Peyer's patch (tissue), 4 donors: Measurements from ENCODE around the gene MRTO4. TPM values are rescaled to one million over a fixed set of nuclear protein-coding genes. Genes with fewer than 3 reads are reported as not detected.
"Not testable (repeated sequence)": the region's sequence is repeated elsewhere in the genome, so short reads cannot be mapped to it uniquely, and the experiment has no call there.

Experiments
- DNase-seq, 3 donors: peaks; one replicate each; pipeline ENCODE4 v3.0.0-alpha.2; 2017 to 2019
- H3K27ac ChIP-seq, 4 donors: fragments of 200-600 bp; sonication (generic); one replicate each; pipeline ENCODE4 v1.5.1; 2016 to 2019
- H3K27me3 ChIP-seq, 2 donors: fragments of 200-600 bp; sonication (generic); one replicate each; pipeline ENCODE4 v1.5.1; 2019
- H3K36me3 ChIP-seq, 3 donors: fragments of 200-600 bp; sonication (generic); one replicate each; pipeline ENCODE4 v1.5.1; 2016 to 2019
- H3K4me1 ChIP-seq, 4 donors: fragments of 200-600 bp; sonication (generic); one replicate each; pipeline ENCODE4 v1.5.1; 2016 to 2019
- H3K4me3 ChIP-seq, 4 donors: fragments of 200-600 bp; sonication (generic); 1 replicate in 3 of 4; 2 replicates in 1 of 4; pipeline ENCODE4 v1.5.1; 2016 to 2019; ENCODE audit warnings: mild to moderate bottlenecking in 1 of 4
- H3K9me3 ChIP-seq, 4 donors: fragments of 200-600 bp; sonication (generic); one replicate each; pipeline ENCODE4 v1.5.1; 2016 to 2019; ENCODE audit warnings: mild to moderate bottlenecking in 1 of 4
- POLR2A ChIP-seq, 2 donors: fragments of 450-650 bp; IDR thresholded peaks; one replicate each; pipeline ENCODE4 v1.5.1; 2017; ENCODE audit warnings: antibody characterized with exemption in 2 of 2, mild to moderate bottlenecking in 2 of 2, moderate library complexity in 2 of 2
- total RNA-seq, 4 donors: library from RNA; depleted of rRNA; stranded (reverse); fragments of >200 nt; gene quantifications; one replicate each; pipeline ENCODE4 v1.1.0, GENCODE V29; 2016
- TF ChIP-seq, protein P1 (sequence below), 6 experiments: fragments of 450-650 bp in 4 of 6; fragments of 200-600 bp in 2 of 6; sonication (generic) in 1 of 6; IDR thresholded peaks; one replicate each; pipeline ENCODE4 v1.5.1; 2017 to 2019; ENCODE audit warnings: antibody characterized with exemption in 6 of 6, mild to moderate bottlenecking in 3 of 6, moderate library complexity in 1 of 6

The MRTO4 gene
- total RNA-seq, 4 donors from 2014 or later = 9.8 to 26.4 (median 12.1) TPM

GRCh38 chr1:19250629-19251304 is 838 bp upstream of the MRTO4 start:
- Histone ChIP-seq H3K27ac (peak overlapping the region; percentile 89 to 98 (median 94)), H3K4me3 (peak overlapping the region; percentile 76 to 97 (median 88)), H3K4me1 (peaks cover 2 to 31% (median 9%) of the 10 kb centered on the region in 4 donors), H3K9me3 (no peaks in the 10 kb centered on the region), H3K36me3 (peaks cover 0 to 18% (median 0%) of the 10 kb centered on the region in 3 donors), H3K27me3 (no peaks in the 10 kb centered on the region)
- no peak for TF ChIP-seq POLR2A (IDR thresholded peaks at IDR 0.05)
- TF ChIP-seq, protein P1, sequence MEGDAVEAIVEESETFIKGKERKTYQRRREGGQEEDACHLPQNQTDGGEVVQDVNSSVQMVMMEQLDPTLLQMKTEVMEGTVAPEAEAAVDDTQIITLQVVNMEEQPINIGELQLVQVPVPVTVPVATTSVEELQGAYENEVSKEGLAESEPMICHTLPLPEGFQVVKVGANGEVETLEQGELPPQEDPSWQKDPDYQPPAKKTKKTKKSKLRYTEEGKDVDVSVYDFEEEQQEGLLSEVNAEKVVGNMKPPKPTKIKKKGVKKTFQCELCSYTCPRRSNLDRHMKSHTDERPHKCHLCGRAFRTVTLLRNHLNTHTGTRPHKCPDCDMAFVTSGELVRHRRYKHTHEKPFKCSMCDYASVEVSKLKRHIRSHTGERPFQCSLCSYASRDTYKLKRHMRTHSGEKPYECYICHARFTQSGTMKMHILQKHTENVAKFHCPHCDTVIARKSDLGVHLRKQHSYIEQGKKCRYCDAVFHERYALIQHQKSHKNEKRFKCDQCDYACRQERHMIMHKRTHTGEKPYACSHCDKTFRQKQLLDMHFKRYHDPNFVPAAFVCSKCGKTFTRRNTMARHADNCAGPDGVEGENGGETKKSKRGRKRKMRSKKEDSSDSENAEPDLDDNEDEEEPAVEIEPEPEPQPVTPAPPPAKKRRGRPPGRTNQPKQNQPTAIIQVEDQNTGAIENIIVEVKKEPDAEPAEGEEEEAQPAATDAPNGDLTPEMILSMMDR (IDR thresholded peaks at IDR 0.05) = no peak
- no peak for DNase-seq

- no peak for DNase-seq
- no peak overlapping the region for H3K4me3 ChIP-seq
- no peak overlapping the region for H3K27ac ChIP-seq
- peaks cover 2 to 31% (median 9%) of the 10 kb centered on the region in 4 donors for H3K4me1 ChIP-seq
- no peak for TF ChIP-seq POLR2A (IDR thresholded peaks at IDR 0.05)
- TF ChIP-seq, protein P1 (IDR thresholded peaks at IDR 0.05) = no peak
- H3K9me3 ChIP-seq = no peaks in the 10 kb centered on the region
- H3K36me3 ChIP-seq = peaks cover 0 to 45% (median 0%) of the 10 kb centered on the region in 3 donors
- H3K27me3 ChIP-seq = no peaks in the 10 kb centered on the region
Measured at GRCh38 chr1:19254416-19254815, 2.8 kb downstream of the MRTO4 start.

- Histone ChIP-seq H3K4me3 (no peak overlapping the region), H3K27ac (no peak overlapping the region), H3K4me1 (peaks cover 2 to 30% (median 9%) of the 10 kb centered on the region in 4 donors), H3K36me3 (peaks cover 0 to 50% (median 0%) of the 10 kb centered on the region in 3 donors), H3K9me3 (no peaks in the 10 kb centered on the region), H3K27me3 (no peaks in the 10 kb centered on the region)
- no peak for DNase-seq
- no peak for TF ChIP-seq POLR2A (IDR thresholded peaks at IDR 0.05)
- TF ChIP-seq, protein P1 (IDR thresholded peaks at IDR 0.05) = no peak
Measured at GRCh38 chr1:19255288-19255687, 3.7 kb downstream of the MRTO4 start.

DNA sequence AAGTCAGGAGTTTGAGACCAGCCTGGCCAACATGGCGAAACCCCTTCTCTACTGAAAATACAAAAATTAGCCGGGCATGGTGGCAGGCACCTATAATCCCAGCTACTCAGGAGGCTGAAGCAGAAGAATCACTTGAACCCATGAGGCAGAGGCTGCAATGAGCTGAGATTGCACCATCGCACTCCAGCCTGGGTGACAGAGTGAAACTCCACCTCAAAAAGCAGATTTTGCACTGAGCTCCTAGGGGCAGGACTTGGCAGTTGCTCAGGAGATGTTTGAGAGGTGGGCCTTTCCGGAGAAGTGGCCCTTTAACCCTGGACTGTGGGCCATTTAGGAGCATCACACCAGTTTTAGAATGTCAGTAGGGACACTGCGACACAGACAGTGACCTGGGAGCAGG is 4.7 kb downstream of the MRTO4 start:
- H3K9me3 ChIP-seq, H3K4me3 ChIP-seq, DNase-seq, H3K27ac ChIP-seq, H3K27me3 ChIP-seq: not testable (repeated sequence)
- H3K4me1 ChIP-seq = peaks cover 0 to 22% (median 6%) of the 10 kb centered on the region in 4 donors
- peaks cover 0 to 58% (median 0%) of the 10 kb centered on the region in 3 donors for H3K36me3 ChIP-seq

- no peaks in the 10 kb centered on the region for H3K27me3 ChIP-seq
- no peak for TF ChIP-seq POLR2A (IDR thresholded peaks at IDR 0.05)
- TF ChIP-seq, protein P1 (IDR thresholded peaks at IDR 0.05) = no peak
- no peak for DNase-seq
- H3K9me3 ChIP-seq = no peaks in the 10 kb centered on the region
- H3K27ac ChIP-seq = no peak overlapping the region
- H3K4me3 ChIP-seq = no peak overlapping the region
- peaks cover 0 to 63% (median 0%) of the 10 kb centered on the region in 3 donors for H3K36me3 ChIP-seq
- peaks cover 0 to 18% (median 4%) of the 10 kb centered on the region in 4 donors for H3K4me1 ChIP-seq
Measured at GRCh38 chr1:19257178-19257914, 5.7 kb downstream of the MRTO4 start.

DNA sequence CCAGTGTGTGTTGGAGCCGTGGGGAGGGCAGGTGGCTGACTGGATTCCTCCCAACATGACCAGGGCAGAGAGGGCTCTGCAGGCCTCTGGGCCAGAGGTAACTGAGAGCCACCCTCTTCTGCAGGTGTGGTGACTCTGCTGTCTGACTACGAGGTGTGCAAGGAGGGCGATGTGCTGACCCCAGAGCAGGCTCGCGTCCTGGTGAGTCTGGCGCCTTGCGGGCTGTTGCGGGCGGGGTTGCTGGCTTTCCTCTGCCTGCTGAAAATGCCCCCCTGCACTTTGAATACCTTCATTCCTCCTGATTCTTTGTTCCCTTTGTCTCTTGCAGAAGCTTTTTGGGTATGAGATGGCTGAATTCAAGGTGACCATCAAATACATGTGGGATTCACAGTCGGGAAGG is 6.7 kb downstream of the MRTO4 start:
- H3K9me3 ChIP-seq = no peaks in the 10 kb centered on the region
- H3K4me1 ChIP-seq = peaks cover 0 to 8% (median 0%) of the 10 kb centered on the region in 4 donors
- no peaks in the 10 kb centered on the region for H3K27me3 ChIP-seq
- TF ChIP-seq, protein P1 (IDR thresholded peaks at IDR 0.05) = no peak
- TF ChIP-seq POLR2A (IDR thresholded peaks at IDR 0.05) = no peak
- DNase-seq = no peak
- no peak overlapping the region for H3K27ac ChIP-seq
- H3K36me3 ChIP-seq = peaks cover 0 to 70% (median 0%) of the 10 kb centered on the region in 3 donors
- no peak overlapping the region for H3K4me3 ChIP-seq
